GM18511 (cell line): ENCODE data around the gene SH3BP5.
A peak's percentile ranks its signal among the peaks of the same experiment; 100 is the strongest.

Experiments
- ATAC-seq: cut with Tn5 transposase; IDR thresholded peaks from one replicate; pipeline ENCODE4 v1.9.1; 2021; ENCODE audit warnings: mild to moderate bottlenecking, moderate library complexity; ENCODE audit not compliant: unreplicated experiment

The SH3BP5 gene

DNA sequence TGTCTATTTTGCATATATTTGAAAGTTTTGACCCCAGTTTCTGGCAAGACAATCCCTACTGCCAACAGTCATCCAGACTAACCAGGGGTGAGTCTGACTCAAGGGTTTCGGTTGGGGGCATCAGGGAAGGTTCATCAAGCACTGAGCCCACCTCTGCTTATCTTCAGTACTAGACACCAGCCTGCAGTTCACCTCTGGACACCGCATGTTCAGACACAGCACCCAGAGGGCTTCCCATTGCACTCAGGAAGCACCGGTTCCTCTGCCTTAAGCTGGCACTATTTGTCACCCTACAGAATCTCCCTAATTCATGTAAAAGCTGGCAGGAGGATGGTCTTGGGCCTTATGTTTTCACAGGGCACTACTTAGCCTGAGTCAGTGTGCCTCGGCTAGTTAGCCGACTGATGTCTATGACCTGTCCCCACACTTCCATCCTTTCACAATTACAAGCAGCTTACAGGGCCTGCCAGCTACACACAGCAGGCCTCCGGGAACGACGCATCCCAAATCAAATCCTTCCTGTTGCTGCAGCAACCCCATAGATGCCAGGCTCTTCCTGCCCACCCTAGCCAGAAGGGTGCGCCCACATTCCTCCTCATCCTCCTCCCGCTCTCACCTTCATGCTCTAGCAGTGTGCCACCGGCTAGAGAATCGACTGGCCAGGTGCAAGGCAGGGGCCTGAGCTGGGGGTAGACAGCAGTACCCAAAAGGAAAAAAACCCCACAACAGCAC is 52.5 kb downstream of the SH3BP5 start:
- no peak for ATAC-seq

DNA sequence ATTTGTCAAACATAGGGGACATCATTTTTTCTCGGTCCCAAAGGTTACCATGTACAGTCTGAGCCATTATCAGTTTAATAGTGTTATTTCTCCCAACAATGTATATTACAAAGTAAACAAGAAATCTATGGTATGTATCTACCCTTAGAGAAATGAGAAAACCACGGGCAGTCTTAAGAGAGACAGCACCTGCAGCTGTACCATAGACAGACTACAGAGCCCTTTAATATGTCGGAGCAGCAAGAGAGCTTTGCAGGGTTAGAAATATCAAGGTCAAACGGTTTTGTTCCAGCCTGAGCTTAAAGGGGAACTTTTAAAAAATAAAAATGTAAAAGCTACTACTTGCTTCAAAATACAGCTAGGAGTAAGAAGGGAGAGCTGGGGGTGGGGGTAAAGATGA is 53.2 kb downstream of the SH3BP5 start:
- no peak for ATAC-seq

DNA sequence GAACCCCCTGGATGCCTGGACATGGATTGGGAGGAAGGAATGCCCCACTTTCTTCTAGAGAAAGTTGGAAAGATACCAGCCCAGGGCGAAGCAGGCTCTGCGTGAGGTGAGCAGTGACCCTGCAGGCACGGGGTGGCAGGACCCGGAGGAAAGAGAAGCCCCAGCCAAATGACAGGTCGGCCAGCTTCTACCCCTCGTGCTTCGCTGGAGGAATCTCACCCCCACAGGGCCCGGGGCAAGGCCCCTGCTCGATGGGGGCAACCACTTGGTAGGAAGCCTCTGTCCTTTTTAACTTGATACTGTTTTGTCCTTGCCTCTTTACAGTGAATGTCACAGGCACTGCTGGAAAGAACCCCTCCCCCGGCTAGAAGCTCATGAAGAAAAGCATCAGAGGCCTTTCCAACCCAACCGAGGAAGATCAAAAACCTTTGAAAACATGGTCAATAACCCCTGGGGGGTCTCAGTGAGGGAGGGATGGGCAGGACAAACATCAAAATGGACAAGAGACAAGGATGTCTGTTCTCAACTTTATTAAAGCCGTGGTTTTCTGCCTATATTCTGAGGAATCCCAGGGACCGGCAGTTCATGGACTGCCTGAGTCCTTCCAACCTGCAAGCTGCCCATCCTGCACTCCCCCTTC is 54.4 kb downstream of the SH3BP5 start:
- ATAC-seq = no peak

DNA sequence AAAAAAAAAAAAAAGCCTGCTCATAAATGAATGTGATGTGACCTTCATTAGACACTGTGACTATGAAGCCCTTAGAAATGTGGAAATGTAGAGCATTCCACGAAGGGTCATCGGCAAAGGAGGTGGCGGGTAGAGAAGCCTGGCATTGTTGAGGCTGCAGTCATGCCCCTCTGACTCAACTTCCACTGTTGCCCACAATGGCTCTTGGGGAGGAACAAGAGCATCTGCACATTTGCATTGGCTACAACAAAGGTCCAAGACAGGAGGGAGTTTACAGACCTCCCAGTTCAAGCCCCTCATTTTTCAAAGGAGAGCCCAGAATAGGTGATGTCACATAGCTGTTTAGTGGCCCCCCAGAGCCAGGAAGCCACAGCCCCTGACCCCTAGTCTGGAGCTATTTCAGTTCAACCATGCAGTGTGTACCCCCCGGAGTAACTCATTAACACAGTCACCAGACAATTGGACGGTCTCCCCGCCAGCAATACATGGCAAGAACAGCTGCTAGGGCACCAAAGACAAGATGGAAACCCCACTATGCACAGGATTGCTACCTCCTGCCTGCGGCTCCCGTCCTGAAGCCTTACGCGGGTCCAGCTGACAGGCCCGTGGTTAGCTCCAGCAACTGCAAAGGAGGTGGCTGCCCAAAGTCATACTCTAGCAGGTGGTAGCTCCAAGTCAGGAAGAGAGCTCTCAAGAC is 56.2 kb downstream of the SH3BP5 start:
- ATAC-seq = no peak

DNA sequence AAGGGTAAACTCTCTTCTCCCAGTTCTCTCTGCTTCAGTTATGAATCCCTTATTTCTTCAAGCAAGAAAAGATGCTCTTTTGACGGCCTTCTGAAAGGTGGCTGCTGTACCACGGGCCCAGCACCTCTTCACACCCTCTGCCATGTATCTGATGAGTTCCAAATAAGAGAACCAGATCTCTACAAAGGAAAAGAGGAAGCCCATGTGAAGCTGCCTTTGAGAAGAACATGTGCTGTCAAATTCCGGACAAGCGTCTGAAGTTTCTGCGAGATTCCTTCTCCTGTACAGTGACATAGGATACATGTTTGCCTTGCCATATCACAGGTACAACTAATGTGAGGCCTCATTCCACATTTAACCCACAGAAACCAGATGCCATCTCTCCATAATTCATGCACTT is 59.2 kb downstream of the SH3BP5 start:
- ATAC-seq = no peak

DNA sequence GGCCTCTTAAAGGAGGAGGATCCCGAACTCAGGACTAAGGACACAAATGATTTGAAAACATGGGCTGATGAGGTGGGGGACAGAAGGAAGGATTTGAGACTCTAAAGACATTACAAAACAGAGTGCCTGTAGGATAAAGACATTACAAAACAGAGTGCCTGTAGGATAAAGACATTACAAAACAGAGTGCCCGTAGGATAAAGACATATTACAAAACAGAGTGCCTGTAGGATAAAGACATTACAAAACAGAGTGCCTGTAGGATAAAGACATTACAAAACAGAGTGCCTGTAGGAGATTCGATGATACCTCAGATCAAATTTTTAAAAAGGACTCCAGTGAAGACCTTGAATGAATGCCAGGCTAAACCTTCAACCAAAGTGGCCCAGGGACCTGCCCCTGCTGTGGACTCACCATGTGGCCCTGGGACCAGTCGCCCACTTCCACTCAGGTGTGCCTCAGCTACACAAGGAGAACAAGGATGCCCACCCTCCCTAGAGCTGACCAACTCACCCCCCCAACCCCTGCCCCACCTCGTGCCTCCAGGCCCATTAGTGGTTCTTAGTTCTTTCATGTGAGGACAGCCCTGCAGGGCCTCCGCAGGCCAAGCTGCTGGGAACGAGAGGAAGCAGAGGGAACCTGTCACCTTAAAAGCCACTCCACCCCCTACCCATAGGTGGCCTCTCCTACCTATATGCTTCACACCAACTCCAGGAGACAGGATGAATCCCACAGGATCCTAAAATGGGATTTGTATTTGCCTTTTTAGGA is 59.8 kb downstream of the SH3BP5 start:
- no peak for ATAC-seq

DNA sequence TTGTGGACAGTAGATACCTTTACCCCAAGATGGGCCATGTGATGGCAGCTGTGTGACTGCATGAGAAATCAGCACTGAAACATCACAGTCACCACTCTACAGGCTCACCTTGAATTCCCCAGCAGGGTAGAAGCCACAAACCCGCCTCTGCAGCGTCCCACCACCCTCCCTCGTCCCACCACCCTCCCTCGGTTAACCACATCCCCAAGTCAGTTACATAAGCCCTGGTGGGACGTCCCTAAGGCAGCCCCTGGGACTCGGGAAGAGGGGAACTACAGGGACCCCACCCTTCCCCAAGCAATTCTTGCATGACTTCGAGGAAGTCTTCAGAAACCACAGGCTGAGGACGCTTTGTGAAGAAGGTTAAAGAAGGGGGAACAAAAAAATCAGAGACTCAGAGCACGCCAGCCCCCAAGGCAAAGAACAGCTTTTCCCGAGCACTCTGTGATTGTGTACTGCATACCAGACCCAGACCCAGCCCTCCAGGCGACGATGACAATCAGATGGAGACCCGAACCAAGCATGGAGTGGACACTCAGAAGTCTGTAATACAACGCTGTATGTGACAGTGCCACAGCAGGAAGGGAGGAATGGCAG is 60.5 kb downstream of the SH3BP5 start:
- peak; percentile 73 for ATAC-seq

DNA sequence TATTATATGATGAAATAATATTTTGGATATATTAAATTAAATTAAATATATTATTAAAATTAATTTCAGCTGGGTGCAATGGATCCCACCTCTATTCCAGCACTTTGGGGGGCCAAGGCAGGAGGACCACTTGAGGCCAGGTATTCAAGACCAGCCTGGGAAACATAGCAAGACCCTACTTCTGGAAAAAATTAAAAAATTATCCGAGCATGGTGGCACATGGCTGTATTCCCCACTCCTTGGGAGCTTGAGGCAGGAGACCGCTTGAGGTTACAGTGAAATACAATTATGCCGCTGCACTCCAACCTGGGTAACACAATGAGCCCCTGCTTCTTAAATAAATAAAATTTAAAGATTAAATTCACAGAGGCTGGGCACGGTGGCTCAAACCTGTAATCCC is 61.4 kb downstream of the SH3BP5 start:
- no peak for ATAC-seq

DNA sequence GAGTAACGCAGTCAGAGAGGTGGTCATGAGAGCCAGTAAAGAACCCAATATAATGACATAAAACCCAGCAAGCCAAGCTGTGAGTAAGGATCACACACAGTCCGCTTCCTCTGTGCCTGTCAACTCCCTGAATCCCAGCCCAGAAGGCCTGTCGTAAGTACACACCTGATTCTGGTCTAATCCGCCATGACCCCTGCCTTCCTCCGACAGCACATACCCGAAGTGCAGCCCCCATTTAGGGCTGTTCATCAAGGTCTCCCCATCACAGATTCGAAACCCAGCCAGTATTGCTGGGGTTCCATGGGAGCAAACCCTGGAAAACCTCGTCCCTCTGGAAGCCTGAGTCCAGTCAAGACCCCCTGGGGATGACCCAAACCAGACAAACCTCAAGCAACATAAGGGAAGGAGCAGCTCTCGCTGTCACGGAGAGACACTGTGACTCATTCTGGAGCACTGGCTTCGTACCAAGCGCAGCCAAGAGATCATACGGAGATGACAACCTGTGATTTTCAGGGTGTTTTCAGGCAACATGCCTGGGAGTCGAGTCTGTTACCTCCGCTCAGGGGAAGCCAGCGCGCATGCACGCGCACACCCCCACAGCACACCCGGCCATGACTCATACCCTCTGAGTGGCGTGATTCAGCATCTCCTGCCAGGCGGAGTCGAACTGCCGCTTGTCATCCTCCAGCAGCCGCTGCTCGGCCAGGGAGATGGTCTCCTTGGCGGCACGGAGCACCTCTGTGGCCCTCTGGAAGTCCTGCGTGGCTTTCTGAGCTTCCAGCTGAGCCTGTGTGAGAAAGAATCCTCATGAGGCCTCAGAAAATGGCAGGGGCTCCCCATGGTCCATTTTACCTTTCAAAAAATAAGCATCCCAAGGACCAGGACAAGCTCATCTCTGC is 63.0 kb downstream of the SH3BP5 start:
- ATAC-seq = no peak

DNA sequence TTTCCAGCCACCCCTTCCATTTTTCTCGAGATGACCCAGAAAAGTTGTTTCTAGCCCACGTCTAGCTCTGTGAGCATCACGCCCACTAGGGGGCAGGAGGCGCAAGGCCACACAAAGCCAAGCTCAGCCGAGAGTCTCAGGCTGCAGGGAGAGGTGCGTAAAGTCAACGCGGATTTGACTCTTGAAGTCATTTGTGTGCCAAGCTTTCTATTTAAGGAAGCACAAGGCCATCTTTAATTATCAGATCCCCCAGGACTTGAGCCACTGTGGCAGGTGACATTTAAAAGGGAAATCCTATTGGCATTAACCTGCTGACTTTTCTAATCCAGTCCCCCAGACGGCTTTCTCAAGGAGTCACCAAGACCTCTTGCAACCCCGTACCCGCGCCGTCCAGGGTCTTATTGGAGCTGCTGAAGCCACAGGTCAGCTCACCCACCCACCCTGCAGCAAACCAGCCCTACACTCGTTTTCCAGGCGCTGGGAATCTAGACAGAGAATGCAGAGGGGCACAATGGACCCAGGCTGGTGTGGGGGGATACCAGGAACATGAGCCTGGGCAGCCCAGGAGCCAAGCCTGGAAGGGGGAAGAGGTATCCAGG is 64.3 kb downstream of the SH3BP5 start:
- ATAC-seq = peak; percentile 71

DNA sequence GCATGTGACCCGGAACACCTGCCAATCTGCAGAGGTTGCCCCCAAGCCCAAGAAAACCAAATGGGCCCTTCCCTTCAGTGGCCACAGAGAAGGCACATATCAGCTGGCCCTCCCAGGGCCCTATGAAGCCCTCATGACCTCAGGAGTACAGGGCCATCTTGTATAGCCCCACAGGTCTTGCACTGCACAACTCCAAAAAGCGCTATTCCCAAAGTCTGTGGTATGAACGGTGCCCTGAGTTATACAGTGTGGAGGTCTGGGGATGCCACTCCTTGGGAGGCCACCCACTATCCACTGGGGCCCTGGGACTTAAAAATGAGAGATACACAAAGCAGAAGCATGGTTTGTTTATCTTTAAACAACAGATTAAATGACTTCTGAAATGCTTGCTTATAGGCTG is 64.9 kb downstream of the SH3BP5 start:
- ATAC-seq = no peak

DNA sequence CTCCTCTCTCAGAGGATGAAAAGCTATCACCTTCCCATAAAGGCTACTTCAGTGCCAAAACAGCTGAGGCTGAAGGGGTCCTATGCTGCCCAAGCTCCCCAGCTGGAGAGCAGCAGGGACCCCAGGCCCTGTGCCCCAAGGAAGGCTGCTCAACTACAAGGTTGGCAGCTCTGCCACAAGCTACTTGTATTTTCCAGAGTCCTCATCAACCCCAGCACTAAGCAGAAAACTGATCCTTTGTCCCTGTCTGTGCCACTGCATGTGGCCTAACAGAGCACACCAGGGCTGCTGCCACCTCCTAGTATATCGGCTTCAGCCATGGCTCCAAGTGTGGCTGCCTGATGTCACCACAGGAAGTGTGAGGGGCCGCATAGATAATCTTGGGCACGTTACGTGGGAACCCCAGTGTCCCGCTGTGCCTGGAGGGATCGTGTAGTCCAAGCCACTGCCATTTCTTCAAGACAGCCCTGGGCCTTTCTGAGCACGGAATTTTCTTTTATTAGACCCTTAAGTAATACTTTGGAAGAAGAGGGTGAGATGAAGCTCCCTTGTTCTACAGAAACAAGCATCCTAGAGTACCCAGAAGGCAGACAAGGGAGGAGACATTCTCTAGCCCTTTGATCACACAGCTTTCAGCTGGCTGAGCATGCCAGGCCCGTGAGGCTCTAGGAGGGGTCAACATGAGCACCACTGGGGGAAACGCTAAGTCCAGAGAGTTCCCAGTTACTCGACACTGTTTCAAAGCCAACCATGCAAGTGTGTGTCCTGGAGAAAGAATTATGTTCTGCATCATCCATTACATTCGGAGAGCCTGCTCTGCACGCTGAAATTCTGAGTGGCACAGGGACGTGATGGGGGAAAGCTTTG is 65.6 kb downstream of the SH3BP5 start:
- ATAC-seq = no peak

DNA sequence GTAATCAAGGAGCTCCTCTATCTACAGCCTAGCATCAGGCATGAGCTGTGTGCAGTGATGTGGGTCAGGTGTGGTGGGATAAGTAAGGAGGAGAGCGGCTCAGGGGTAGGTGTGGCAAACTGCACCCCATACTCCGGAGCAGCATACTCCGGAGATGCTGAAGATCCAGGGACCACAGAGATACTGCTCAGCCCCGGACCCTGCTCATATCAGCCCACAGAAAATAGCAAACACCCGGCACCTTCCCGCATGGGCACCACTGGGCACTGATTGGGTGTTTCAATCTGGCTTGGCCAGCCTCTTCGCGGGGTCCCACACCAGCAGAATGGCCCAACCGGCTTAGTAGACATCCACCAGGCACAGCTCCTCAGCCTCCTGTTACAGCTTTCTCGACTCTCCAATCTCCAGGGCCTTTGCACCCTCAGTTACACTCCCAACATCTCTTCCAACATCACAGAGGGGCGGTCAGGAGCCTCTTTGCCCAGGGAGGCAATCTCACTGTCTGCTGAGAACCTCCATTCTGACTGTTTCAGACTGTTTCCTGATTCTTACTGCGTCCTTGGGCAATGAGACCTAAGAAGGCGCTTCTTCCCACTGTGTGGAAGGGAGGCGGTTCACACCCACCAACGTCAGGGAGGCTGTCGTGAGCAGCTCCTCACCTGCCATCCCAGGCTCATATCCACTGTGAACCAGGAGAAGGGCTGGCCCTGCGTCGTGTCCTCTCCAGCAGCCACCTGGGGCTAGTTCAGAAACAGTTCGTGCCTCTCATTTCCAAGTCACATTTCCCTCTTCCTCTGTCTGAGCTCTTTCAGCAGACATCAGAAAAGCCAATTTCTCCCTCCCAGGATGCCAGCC is 66.5 kb downstream of the SH3BP5 start:
- no peak for ATAC-seq

DNA sequence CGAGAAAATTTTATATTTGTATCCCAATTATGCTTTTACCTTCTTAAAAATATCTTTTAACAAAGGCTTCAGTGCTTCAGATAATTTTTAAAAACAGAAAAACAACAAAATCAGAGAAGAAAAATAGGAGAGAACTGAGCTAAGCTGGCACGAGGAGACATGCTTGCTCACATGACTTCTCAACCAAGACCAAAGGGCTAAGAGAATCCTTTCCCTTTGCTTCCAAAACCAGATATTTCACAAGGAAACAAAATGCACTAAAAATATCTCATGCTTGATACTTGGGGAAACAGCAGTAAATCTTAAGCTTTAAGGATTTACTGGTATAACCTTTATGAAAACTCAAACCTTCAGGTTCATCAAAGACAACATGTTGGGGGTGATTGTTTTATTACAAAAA is 67.9 kb downstream of the SH3BP5 start:
- no peak for ATAC-seq

DNA sequence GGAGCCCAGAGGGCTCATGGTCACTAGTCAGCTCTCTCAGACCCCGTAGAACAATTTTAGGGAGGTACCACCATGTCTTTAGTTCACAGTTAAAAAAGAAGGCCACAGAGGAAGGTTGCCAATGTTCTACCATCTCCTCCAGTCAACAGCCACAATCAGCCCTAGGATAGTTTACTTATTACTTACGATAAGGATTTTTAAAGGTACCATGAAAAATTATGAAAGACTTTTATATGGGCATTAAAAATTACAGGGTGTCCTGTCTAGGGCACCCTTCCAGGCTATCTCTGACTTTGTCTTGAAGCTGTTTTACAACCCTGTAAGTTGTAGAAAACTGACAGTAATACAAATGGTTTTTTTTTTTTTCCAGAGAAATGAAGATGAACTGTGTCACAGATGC is 68.5 kb downstream of the SH3BP5 start:
- ATAC-seq = no peak

DNA sequence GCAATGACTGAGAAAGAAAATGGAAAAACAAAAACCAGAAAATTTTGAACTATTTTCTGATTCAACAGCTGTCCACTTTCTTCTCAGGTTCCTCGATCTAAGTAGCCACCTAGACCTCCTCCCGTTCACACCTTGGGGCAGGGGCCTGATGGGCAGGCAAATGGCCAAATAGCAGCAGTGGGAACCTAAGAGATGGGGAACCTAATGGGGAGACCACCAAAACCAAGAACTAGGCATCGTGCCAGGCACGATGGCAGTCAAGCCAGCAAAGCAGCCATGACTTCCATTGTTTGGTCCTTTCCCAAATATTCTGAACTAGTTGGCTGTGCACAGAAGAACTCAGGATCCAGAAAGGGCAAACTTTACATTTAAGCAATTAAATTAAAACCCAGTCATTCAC is 69.3 kb downstream of the SH3BP5 start:
- no peak for ATAC-seq

DNA sequence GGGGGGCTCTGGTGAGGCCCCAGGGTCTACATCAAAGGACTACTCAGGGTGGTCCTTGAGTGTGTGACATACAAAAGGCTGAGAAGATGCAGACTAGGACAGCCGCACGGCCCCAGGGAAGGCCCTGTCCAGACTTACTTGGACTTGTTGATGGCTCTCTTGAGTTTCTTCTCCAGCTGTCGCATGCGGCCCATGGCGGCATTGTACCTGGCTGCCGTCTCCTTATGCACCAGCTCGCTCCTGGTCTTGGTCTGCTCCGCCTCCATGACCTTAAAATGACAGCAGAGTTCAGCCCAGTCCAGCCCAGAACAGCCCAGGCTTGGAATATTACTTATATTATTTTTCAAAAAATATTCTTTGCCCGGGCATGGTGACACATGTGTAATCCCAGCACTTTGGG is 70.4 kb downstream of the SH3BP5 start:
- no peak for ATAC-seq

DNA sequence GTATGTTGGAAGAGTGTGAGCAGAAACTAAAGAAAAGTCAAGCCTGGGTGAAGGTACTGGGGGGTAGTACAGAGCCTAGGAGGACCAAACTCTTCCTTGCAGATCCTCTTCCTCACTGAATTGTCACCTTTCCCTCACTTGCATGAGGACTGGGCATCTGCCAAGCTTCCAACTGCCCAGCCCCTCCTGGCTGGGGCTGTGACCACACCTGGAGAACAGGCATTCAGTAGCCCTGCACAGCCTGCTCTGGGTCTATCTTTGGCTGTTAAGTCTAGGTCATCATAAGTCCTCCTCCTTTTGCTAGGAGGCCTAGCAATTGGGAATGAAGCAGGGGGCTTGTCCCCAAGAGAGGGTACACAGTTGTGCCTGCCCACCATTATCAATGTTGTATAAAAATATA is 71.1 kb downstream of the SH3BP5 start:
- no peak for ATAC-seq
